Upper lobe of right lung (tissue), 1 donor: Measurements from ENCODE around the gene EREG. TPM values are rescaled to one million over a fixed set of nuclear protein-coding genes. Genes with fewer than 3 reads are reported as not detected.

Source experiments
- ATAC-seq: fragments of 200-7000 bp; cut with Tn5 transposase; one replicate; pipeline ENCODE4 v1.9.1; 2020; ENCODE audit warnings: mild to moderate bottlenecking, moderate library complexity
- DNase-seq: peaks from one replicate; pipeline ENCODE4 v3.0.0-alpha.2; 2020
- H3K27ac ChIP-seq: fragments of 200-600 bp; one replicate; pipeline ENCODE4 v1.8.0; 2022
- H3K27me3 ChIP-seq: fragments of 200-600 bp; one replicate; pipeline ENCODE4 v1.8.0; 2022; ENCODE audit warnings: mild to moderate bottlenecking
- H3K36me3 ChIP-seq: fragments of 200-600 bp; one replicate; pipeline ENCODE4 v1.8.0; 2022
- H3K4me1 ChIP-seq: fragments of 200-600 bp; one replicate; pipeline ENCODE4 v1.8.0; 2022
- H3K4me3 ChIP-seq: fragments of 200-600 bp; one replicate; pipeline ENCODE4 v1.8.0; 2022; ENCODE audit warnings: mild to moderate bottlenecking
- H3K9me3 ChIP-seq: fragments of 200-600 bp; one replicate; pipeline ENCODE4 v1.8.0; 2022
- CTCF ChIP-seq: fragments of 200-600 bp; IDR thresholded peaks from one replicate; pipeline ENCODE4 v1.8.0; 2022; ENCODE audit warnings: antibody characterized with exemption
- intact Hi-C: fragments of 100-400 bp; cut with DNase I; formaldehyde crosslinking; loops from one replicate; pipeline ENCODE4 v1.11.0; 2022
- total RNA-seq: library from RNA; stranded (reverse); fragmentation: NEBNext Ultra II Directional; extraction: Animal tissue kit (Norgen Biotek cat#: 25700); gene quantifications from one replicate; pipeline ENCODE4 v1.2.1, GENCODE V29; 2021
- donor health status: DM: no; HTN: yes; CAD: no; lungs with severe emphysema.

Gene EREG
- total RNA-seq, 1 donor from 2014 or later = 0.69 TPM

GRCh38 chr4:74410272-74410671 is 45.3 kb downstream of the EREG start:
- no peak for TF ChIP-seq CTCF
- Histone ChIP-seq H3K9me3 (no peaks in the 10 kb centered on the region), H3K4me3 (no peak overlapping the region), H3K27ac (no peak overlapping the region), H3K4me1 (no peaks in the 10 kb centered on the region), H3K36me3 (no peaks in the 10 kb centered on the region), H3K27me3 (no peaks in the 10 kb centered on the region)
- intact Hi-C loops = no loop called here
- ATAC-seq = no peak
- no peak for DNase-seq

- no peak for ATAC-seq
- no peaks in the 10 kb centered on the region for H3K36me3 ChIP-seq
- no peak for DNase-seq
- no peaks in the 10 kb centered on the region for H3K27me3 ChIP-seq
- no peak overlapping the region for H3K27ac ChIP-seq
- H3K4me3 ChIP-seq = no peak overlapping the region
- no peaks in the 10 kb centered on the region for H3K9me3 ChIP-seq
- TF ChIP-seq CTCF = no peak
- no peaks in the 10 kb centered on the region for H3K4me1 ChIP-seq
- intact Hi-C loops = no loop called here
Measured at GRCh38 chr4:74412225-74412624, 47.3 kb downstream of the EREG start.

- intact Hi-C loops = no loop called here
- ATAC-seq = no peak
- H3K27me3 ChIP-seq = no peaks in the 10 kb centered on the region
Measured at GRCh38 chr4:74413265-74413664, 48.3 kb downstream of the EREG start.

GRCh38 chr4:74414149-74414809 is 49.3 kb downstream of the EREG start:
- Histone ChIP-seq H3K36me3 (no peaks in the 10 kb centered on the region), H3K4me3 (no peak overlapping the region), H3K27me3 (no peaks in the 10 kb centered on the region), H3K9me3 (no peaks in the 10 kb centered on the region), H3K4me1 (no peaks in the 10 kb centered on the region), H3K27ac (no peak overlapping the region)
- intact Hi-C loops = no loop called here
- no peak for TF ChIP-seq CTCF
- no peak for DNase-seq
- ATAC-seq = no peak

More at GRCh38 chr4:74413265-74413664, 48.3 kb downstream of the EREG start:
- Histone ChIP-seq H3K9me3 (no peaks in the 10 kb centered on the region), H3K27ac (no peak overlapping the region), H3K4me1 (no peaks in the 10 kb centered on the region), H3K4me3 (no peak overlapping the region), H3K36me3 (no peaks in the 10 kb centered on the region)
- DNase-seq = no peak
- no peak for TF ChIP-seq CTCF

- DNase-seq (no peak), ATAC-seq (no peak)
- no peaks in the 10 kb centered on the region for H3K36me3 ChIP-seq
- TF ChIP-seq CTCF = no peak
- no peaks in the 10 kb centered on the region for H3K27me3 ChIP-seq
- H3K27ac ChIP-seq = no peak overlapping the region
- intact Hi-C loops = no loop called here
- no peak overlapping the region for H3K4me3 ChIP-seq
- H3K9me3 ChIP-seq = no peaks in the 10 kb centered on the region
- no peaks in the 10 kb centered on the region for H3K4me1 ChIP-seq
Measured at GRCh38 chr4:74415602-74416300, 50.8 kb downstream of the EREG start.
